ENCODE results near the gene LRMDA.

The LRMDA gene

GRCh38 chr10:76034353-76035205 is 603.2 kb downstream of the LRMDA start:
- Mint-ChIP-seq H3K4me3 (no peak overlapping the region), H3K27ac (no peak overlapping the region), H3K9me3 (peaks cover 2% of the 10 kb centered on the region), H3K4me1 (no peaks in the 10 kb centered on the region), H3K36me3 (no peaks in the 10 kb centered on the region), H3K27me3 (peaks cover 15% of the 10 kb centered on the region)
- no peak for ATAC-seq

GRCh38 chr10:76035206-76036110 is 604.0 kb downstream of the LRMDA start:
- no peak for ATAC-seq
- Mint-ChIP-seq H3K4me3 (no peak overlapping the region), H3K27ac (no peak overlapping the region), H3K27me3 (peaks cover 15% of the 10 kb centered on the region), H3K4me1 (no peaks in the 10 kb centered on the region), H3K36me3 (no peaks in the 10 kb centered on the region), H3K9me3 (peaks cover 5% of the 10 kb centered on the region)

GRCh38 chr10:76036111-76036940 is 604.9 kb downstream of the LRMDA start:
- H3K9me3 Mint-ChIP-seq: peaks cover 6% of the 10 kb centered on the region
- H3K4me1 Mint-ChIP-seq: no peaks in the 10 kb centered on the region
- no peak overlapping the region for H3K4me3 Mint-ChIP-seq
- peaks cover 15% of the 10 kb centered on the region for H3K27me3 Mint-ChIP-seq
- H3K27ac Mint-ChIP-seq: no peak overlapping the region
- no peak for ATAC-seq
- no peaks in the 10 kb centered on the region for H3K36me3 Mint-ChIP-seq

GRCh38 chr10:76036962-76037361 is 605.5 kb downstream of the LRMDA start:
- peaks cover 15% of the 10 kb centered on the region for H3K27me3 Mint-ChIP-seq
- H3K4me3 Mint-ChIP-seq: no peak overlapping the region
- H3K4me1 Mint-ChIP-seq: no peaks in the 10 kb centered on the region
- H3K9me3 Mint-ChIP-seq: peaks cover 6% of the 10 kb centered on the region
- no peaks in the 10 kb centered on the region for H3K36me3 Mint-ChIP-seq
- no peak for ATAC-seq
- no peak overlapping the region for H3K27ac Mint-ChIP-seq

GRCh38 chr10:76037531-76038155 is 606.2 kb downstream of the LRMDA start:
- ATAC-seq: no peak
- no peak overlapping the region for H3K4me3 Mint-ChIP-seq
- peaks cover 6% of the 10 kb centered on the region for H3K9me3 Mint-ChIP-seq
- H3K27me3 Mint-ChIP-seq: peaks cover 15% of the 10 kb centered on the region
- H3K36me3 Mint-ChIP-seq: no peaks in the 10 kb centered on the region
- no peak overlapping the region for H3K27ac Mint-ChIP-seq
- no peaks in the 10 kb centered on the region for H3K4me1 Mint-ChIP-seq

GRCh38 chr10:76038696-76039095 is 607.3 kb downstream of the LRMDA start:
- Mint-ChIP-seq H3K36me3 (no peaks in the 10 kb centered on the region), H3K4me3 (no peak overlapping the region), H3K9me3 (peaks cover 6% of the 10 kb centered on the region), H3K4me1 (no peaks in the 10 kb centered on the region), H3K27ac (no peak overlapping the region), H3K27me3 (peaks cover 8% of the 10 kb centered on the region)
- ATAC-seq: no peak

- H3K4me3 Mint-ChIP-seq: no peak overlapping the region
- ATAC-seq: no peak
Measured at GRCh38 chr10:76040107-76040829, 608.8 kb downstream of the LRMDA start.

GRCh38 chr10:76040830-76041220 is 609.4 kb downstream of the LRMDA start:
- Mint-ChIP-seq H3K4me3 (no peak overlapping the region), H3K9me3 (peaks cover 12% of the 10 kb centered on the region), H3K36me3 (no peaks in the 10 kb centered on the region), H3K27me3 (no peaks in the 10 kb centered on the region), H3K4me1 (no peaks in the 10 kb centered on the region), H3K27ac (no peak overlapping the region)
- ATAC-seq: no peak

More at GRCh38 chr10:76040107-76040829, 608.8 kb downstream of the LRMDA start:
- Mint-ChIP-seq H3K36me3 (no peaks in the 10 kb centered on the region), H3K27me3 (no peaks in the 10 kb centered on the region), H3K4me1 (no peaks in the 10 kb centered on the region), H3K27ac (no peak overlapping the region), H3K9me3 (peaks cover 10% of the 10 kb centered on the region)

GRCh38 chr10:76041551-76041950 is 610.1 kb downstream of the LRMDA start:
- Mint-ChIP-seq H3K4me3 (no peak overlapping the region), H3K9me3 (peaks cover 12% of the 10 kb centered on the region), H3K36me3 (no peaks in the 10 kb centered on the region), H3K27ac (no peak overlapping the region), H3K4me1 (no peaks in the 10 kb centered on the region), H3K27me3 (no peaks in the 10 kb centered on the region)
- no peak for ATAC-seq

- H3K27me3 Mint-ChIP-seq: no peaks in the 10 kb centered on the region
- no peak overlapping the region for H3K27ac Mint-ChIP-seq
- H3K4me1 Mint-ChIP-seq: no peaks in the 10 kb centered on the region
- no peaks in the 10 kb centered on the region for H3K36me3 Mint-ChIP-seq
- no peak for ATAC-seq
- no peak overlapping the region for H3K4me3 Mint-ChIP-seq
- H3K9me3 Mint-ChIP-seq: peaks cover 12% of the 10 kb centered on the region
Measured at GRCh38 chr10:76043261-76043660, 611.8 kb downstream of the LRMDA start.

GRCh38 chr10:76044751-76045150 is 613.3 kb downstream of the LRMDA start:
- no peaks in the 10 kb centered on the region for H3K4me1 Mint-ChIP-seq
- H3K27me3 Mint-ChIP-seq: no peaks in the 10 kb centered on the region
- no peak overlapping the region for H3K4me3 Mint-ChIP-seq
- no peak for ATAC-seq
- no peaks in the 10 kb centered on the region for H3K36me3 Mint-ChIP-seq
- H3K9me3 Mint-ChIP-seq: peaks cover 10% of the 10 kb centered on the region
- H3K27ac Mint-ChIP-seq: no peak overlapping the region

GRCh38 chr10:76045174-76045573 is 613.8 kb downstream of the LRMDA start:
- Mint-ChIP-seq H3K9me3 (peaks cover 10% of the 10 kb centered on the region), H3K27ac (no peak overlapping the region), H3K4me1 (no peaks in the 10 kb centered on the region), H3K4me3 (no peak overlapping the region), H3K36me3 (no peaks in the 10 kb centered on the region), H3K27me3 (no peaks in the 10 kb centered on the region)
- no peak for ATAC-seq

GRCh38 chr10:76047521-76047920 is 616.1 kb downstream of the LRMDA start:
- no peaks in the 10 kb centered on the region for H3K4me1 Mint-ChIP-seq
- ATAC-seq: no peak
- H3K4me3 Mint-ChIP-seq: no peak overlapping the region
- no peaks in the 10 kb centered on the region for H3K27me3 Mint-ChIP-seq
- peaks cover 7% of the 10 kb centered on the region for H3K9me3 Mint-ChIP-seq
- H3K27ac Mint-ChIP-seq: no peak overlapping the region
- no peaks in the 10 kb centered on the region for H3K36me3 Mint-ChIP-seq

All from stimulated activated memory B cell treated with anti-CD40 and anti-IgM and Interleukin-4, amounts not matched to agents 10 μg/mL and 1 μg/mL and 100 μg/mL, for 72 hours (primary cell).